MCF 10A (cell line): ENCODE data around the gene ERAS. TPM values are rescaled to one million over a fixed set of nuclear protein-coding genes. Genes with fewer than 3 reads are reported as not detected.

Experiments used
- BruUV-seq: library from RNA; stranded (reverse); fragments of 400-500 nt; replicated peaks from 2 replicates; lab custom pipeline; 2021; lab: Mats Ljungman, UMichigan
- CTCF ChIA-PET: fragments of 300-600 bp; sonication (Branson Sonifier 250); formaldehyde crosslinking; extraction: SDS; loops from one replicate; lab custom pipeline; 2021; ENCODE audit warnings: antibody characterized with exemption, inconsistent platforms; lab: Yijun Ruan, JAX
- POLR2A ChIA-PET: fragments of 300-600, 350-650 bp; sonication (Branson Sonifier 250); formaldehyde crosslinking; extraction: SDS; loops from one replicate; lab custom pipeline; 2020; ENCODE audit warnings: antibody characterized with exemption, inconsistent platforms; lab: Yijun Ruan, JAX
- DNase-seq: peaks from one replicate; pipeline ENCODE4 v3.0.0-alpha.2; 2018; ENCODE audit not compliant: unreplicated experiment
- H3K27ac Mint-ChIP-seq: one replicate; pipeline ENCODE4 v1.8.0; 2022; ENCODE audit warnings: mild to moderate bottlenecking, low read depth, mixed read lengths; ENCODE audit not compliant: unreplicated experiment
- H3K27me3 Mint-ChIP-seq: one replicate; pipeline ENCODE4 v1.8.0; 2022; ENCODE audit warnings: mixed read lengths; ENCODE audit not compliant: insufficient read depth, unreplicated experiment
- H3K36me3 Mint-ChIP-seq: one replicate; pipeline ENCODE4 v1.8.0; 2022; ENCODE audit warnings: mild to moderate bottlenecking, moderate library complexity, mixed read lengths; ENCODE audit not compliant: insufficient read depth, unreplicated experiment
- H3K4me1 Mint-ChIP-seq: one replicate; pipeline ENCODE4 v1.8.0; 2022; ENCODE audit warnings: mixed read lengths; ENCODE audit not compliant: insufficient read depth, unreplicated experiment
- H3K4me3 Mint-ChIP-seq: one replicate; pipeline ENCODE4 v1.8.0; 2022; ENCODE audit warnings: mild to moderate bottlenecking, moderate library complexity, mixed read lengths; ENCODE audit not compliant: unreplicated experiment
- H3K9me3 Mint-ChIP-seq: one replicate; pipeline ENCODE4 v1.8.0; 2022; ENCODE audit warnings: mixed read lengths; ENCODE audit not compliant: unreplicated experiment
- intact Hi-C: fragments of 100-400 bp; cut with micrococcal nuclease; formaldehyde crosslinking; loops from 2 replicates; pipeline ENCODE4 v1.14.1; 2022
- total RNA-seq: library from RNA; stranded (reverse); gene quantifications from 2 replicates; pipeline ENCODE4 v1.2.3, GENCODE V29; 2022
- TF ChIP-seq, protein P1 (sequence below): fragments of 200-600 bp; IDR thresholded peaks from one replicate; pipeline ENCODE4 v1.8.0; 2022; ENCODE audit warnings: antibody characterized with exemption, mild to moderate bottlenecking; ENCODE audit not compliant: unreplicated experiment

The ERAS gene
- total RNA-seq, 1 experiment from 2014 or later = not detected

DNA sequence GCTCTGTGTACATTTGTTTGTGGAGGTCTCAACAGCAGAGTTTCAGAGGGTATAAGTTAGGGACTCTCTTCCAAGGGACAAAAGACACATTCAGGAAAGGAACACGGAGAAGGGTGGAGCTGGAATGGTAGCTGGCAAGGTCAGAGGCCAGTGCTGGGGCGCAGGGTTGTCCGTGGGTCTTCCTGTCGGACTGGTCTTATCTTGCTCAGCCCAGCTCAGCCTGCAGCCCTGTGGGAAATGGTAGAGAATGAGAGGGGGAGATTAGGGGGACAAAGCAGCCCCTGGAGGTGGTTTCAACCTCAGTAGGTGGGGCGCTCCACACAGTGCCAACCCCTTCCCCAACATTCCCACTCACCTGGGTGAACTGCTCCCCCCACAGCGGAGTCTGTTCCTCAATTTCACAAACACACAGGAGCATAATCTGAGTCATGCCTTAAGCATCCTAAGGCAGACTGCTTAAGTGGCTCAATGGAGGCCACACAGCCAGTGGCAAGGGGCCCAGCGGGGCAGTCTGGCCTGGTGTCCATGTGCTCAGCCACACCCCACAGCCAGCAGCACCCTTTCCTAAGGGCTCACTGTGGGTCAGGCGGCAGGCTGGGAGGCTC is 31.3 kb upstream of the ERAS start:
- no peak overlapping the region for H3K27ac Mint-ChIP-seq
- DNase-seq = peak; percentile 56
- no TSS peak for BruUV-seq
- H3K4me1 Mint-ChIP-seq = peaks cover 5% of the 10 kb centered on the region
- ChIA-PET CTCF (interaction anchor here (0.6 to 1.1 kb wide), 2 partner anchors 166 to 390 kb away, joined by 3 to 4 read pairs; no protein-coding TSS in a partner anchor), POLR2A (interaction anchor here (0.5 to 1.0 kb wide), 2 partner anchors 97 to 234 kb away, joined by 3 to 4 read pairs; no protein-coding TSS in a partner anchor)
- no peak overlapping the region for H3K4me3 Mint-ChIP-seq
- TF ChIP-seq, protein P1, sequence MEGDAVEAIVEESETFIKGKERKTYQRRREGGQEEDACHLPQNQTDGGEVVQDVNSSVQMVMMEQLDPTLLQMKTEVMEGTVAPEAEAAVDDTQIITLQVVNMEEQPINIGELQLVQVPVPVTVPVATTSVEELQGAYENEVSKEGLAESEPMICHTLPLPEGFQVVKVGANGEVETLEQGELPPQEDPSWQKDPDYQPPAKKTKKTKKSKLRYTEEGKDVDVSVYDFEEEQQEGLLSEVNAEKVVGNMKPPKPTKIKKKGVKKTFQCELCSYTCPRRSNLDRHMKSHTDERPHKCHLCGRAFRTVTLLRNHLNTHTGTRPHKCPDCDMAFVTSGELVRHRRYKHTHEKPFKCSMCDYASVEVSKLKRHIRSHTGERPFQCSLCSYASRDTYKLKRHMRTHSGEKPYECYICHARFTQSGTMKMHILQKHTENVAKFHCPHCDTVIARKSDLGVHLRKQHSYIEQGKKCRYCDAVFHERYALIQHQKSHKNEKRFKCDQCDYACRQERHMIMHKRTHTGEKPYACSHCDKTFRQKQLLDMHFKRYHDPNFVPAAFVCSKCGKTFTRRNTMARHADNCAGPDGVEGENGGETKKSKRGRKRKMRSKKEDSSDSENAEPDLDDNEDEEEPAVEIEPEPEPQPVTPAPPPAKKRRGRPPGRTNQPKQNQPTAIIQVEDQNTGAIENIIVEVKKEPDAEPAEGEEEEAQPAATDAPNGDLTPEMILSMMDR = no peak
- no peaks in the 10 kb centered on the region for H3K9me3 Mint-ChIP-seq
- no peaks in the 10 kb centered on the region for H3K36me3 Mint-ChIP-seq
- intact Hi-C loops = no loop called here
- H3K27me3 Mint-ChIP-seq = peaks cover 4% of the 10 kb centered on the region

DNA sequence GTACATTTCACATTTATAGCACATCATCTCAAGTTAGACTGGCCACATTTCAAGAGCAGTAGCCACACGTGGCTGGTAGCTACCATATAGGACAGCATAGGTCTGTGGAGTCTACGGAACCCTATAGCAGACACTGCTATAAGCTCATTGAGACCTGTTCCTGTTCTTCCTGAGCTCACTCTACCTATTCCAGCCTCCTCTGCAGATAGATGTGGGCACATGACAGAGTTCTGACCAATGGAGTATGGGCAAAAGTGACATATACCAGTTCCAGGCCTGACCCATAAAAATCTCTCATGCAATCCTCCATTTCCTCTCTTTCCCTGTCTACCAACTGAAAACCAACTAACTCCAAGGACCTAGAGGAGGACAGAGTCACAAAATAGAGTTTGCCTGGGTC is 28.0 kb upstream of the ERAS start:
- Mint-ChIP-seq H3K27me3 (no peaks in the 10 kb centered on the region), H3K4me1 (peaks cover 10% of the 10 kb centered on the region), H3K27ac (no peak overlapping the region), H3K4me3 (no peak overlapping the region), H3K9me3 (no peaks in the 10 kb centered on the region), H3K36me3 (no peaks in the 10 kb centered on the region)
- BruUV-seq = no TSS peak
- TF ChIP-seq, protein P1 = no peak
- no peak for DNase-seq
- intact Hi-C loops = no loop called here
- CTCF ChIA-PET = interaction anchor here (0.5 to 0.6 kb wide), 2 partner anchors 163 to 1767 kb away, joined by 3 read pairs; no protein-coding TSS in a partner anchor
- POLR2A ChIA-PET = interaction anchor here (0.6 kb wide), 1 partner anchor 259 kb away, joined by 4 read pairs; no protein-coding TSS in a partner anchor

DNA sequence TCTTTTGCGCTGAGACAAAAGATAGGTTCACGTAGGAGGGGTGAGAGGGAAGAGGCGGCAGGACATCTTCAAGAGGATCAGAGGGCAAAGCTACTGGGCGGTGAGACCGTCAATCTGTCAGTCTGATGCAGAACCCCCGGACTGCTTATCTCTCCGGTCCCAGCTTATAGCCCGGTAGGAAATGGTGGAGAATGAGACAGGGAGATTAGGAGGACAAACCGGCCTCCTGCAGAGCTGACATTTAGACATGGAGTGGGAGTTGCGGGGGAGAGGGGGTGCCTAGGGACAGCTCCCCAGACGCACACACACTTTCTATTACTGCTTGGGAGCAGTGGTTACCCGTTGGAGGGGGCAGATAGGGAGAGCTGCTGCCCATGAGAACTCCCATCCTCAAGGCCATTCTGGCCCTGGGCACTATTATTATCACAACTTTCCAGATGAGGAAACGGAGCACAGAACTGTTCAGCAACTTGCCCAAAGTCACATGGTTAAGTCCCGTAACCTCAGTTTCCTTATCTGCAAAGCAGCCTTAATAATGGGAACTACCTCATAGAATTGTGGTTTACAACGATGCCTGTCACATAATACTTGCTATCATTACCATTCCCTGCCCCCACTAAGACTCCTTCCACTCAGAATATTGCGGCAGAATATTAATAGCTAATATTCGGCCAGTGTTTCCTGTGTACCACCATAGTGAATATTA is 25.6 kb upstream of the ERAS start:
- POLR2A ChIA-PET = interaction anchor here (0.5 to 2.2 kb wide), 11 partner anchors 23 to 383 kb away, joined by 3 to 10 read pairs (median 4); partner anchors contain the start of genes GRIPAP1, PIM2, PQBP1 and SUV39H1
- Mint-ChIP-seq H3K27me3 (no peaks in the 10 kb centered on the region), H3K4me1 (peaks cover 5% of the 10 kb centered on the region), H3K36me3 (peaks cover 7% of the 10 kb centered on the region), H3K27ac (peak overlapping the region; percentile 100), H3K4me3 (peak overlapping the region; percentile 92), H3K9me3 (no peaks in the 10 kb centered on the region)
- TSS peak; percentile 90 for BruUV-seq
- no peak for DNase-seq
- TF ChIP-seq, protein P1 = no peak
- intact Hi-C loops = loop anchor here (5.0 kb wide), 1 partner anchor 117 kb away; the partner anchor contains the start of gene PIM2
- CTCF ChIA-PET = interaction anchor here (0.6 kb wide), 1 partner anchor 133 kb away, joined by 4 read pairs; no protein-coding TSS in a partner anchor
